Spleen (tissue), 7 donors: ENCODE measurements around the gene TMEM208.

ENCODE experiments used
- POLR2A ChIP-seq, 3 donors: fragments of 450-650 bp; IDR thresholded peaks; one replicate each; pipeline ENCODE4 v1.5.1; 2017; ENCODE audit warnings: antibody characterized with exemption in 3 of 3, mild to moderate bottlenecking in 1 of 3
- POLR2AphosphoS5 ChIP-seq, 3 donors: sonication (generic); formaldehyde crosslinking; IDR thresholded peaks; one replicate each; pipeline ENCODE4 v1.5.1; 2017; ENCODE audit warnings: antibody characterized with exemption in 3 of 3
- TF ChIP-seq, protein P1 (sequence below), 11 experiments: fragments of 200-600 bp in 7 of 11; fragments of 450-650 bp in 4 of 11; sonication (generic) in 4 of 11; IDR thresholded peaks in 8 of 11; conservative IDR thresholded peaks in 3 of 11; 1 replicate in 7 of 11; 2 replicates in 4 of 11; pipeline versions ENCODE4 v1.4.0 to v1.8.0; 2016 to 2021; ENCODE audit warnings: antibody characterized with exemption in 11 of 11, inconsistent platforms in 4 of 11, mild to moderate bottlenecking in 1 of 11
- donor health status: DM: no; HTN: no; CAD: no; lungs with moderate emphysema.
- donor health status: DM: no; HTN: no; CAD: no.
- donor health status: DM: no; HTN: no; CAD: no.

DNA sequence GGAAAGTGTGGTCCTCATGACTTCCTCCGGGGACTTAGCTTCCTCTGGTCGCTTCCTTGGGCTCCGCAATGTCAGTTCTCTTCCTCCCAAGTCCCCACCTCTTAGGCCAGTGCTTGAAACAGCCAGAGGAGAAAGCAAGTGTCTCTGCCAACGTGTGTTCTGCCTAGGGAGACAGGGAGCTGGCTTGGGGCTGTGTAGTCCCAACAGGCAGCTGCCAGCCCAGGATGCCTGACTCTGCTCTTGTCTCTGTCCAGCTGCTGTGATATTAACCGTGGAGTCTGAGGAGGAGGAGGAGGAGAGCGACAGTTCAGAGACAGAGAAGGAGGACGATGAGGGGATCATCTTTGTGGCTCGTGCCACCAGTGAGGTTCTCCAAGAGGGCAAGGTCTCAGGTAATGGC lies 38.9 kb downstream of the TMEM208 start:
- TF ChIP-seq, protein P1, sequence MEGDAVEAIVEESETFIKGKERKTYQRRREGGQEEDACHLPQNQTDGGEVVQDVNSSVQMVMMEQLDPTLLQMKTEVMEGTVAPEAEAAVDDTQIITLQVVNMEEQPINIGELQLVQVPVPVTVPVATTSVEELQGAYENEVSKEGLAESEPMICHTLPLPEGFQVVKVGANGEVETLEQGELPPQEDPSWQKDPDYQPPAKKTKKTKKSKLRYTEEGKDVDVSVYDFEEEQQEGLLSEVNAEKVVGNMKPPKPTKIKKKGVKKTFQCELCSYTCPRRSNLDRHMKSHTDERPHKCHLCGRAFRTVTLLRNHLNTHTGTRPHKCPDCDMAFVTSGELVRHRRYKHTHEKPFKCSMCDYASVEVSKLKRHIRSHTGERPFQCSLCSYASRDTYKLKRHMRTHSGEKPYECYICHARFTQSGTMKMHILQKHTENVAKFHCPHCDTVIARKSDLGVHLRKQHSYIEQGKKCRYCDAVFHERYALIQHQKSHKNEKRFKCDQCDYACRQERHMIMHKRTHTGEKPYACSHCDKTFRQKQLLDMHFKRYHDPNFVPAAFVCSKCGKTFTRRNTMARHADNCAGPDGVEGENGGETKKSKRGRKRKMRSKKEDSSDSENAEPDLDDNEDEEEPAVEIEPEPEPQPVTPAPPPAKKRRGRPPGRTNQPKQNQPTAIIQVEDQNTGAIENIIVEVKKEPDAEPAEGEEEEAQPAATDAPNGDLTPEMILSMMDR (IDR thresholded peaks at IDR 0.05 in 8 of 11, conservative IDR thresholded peaks at IDR 0.05 in 3 of 11), result no peak
- TF ChIP-seq POLR2A (IDR thresholded peaks at IDR 0.05), result no peak
- TF ChIP-seq POLR2AphosphoS5 (IDR thresholded peaks at IDR 0.05), result peak in 1 of 3 donors; percentile 14
